GM23338 (cell line): ENCODE measurements around the gene ZNF385B. TPM values are rescaled to one million over a fixed set of nuclear protein-coding genes. Genes with fewer than 3 reads are reported as not detected.

Experiments used
- ATAC-seq: fragments of 200-7000 bp; cut with Tn5 transposase; 3 replicates; pipeline ENCODE4 v1.9.1; 2020
- DNase-seq: peaks from one replicate; pipeline ENCODE4 v3.0.0-alpha.2; 2015; ENCODE audit warnings: low spot score
- H2AFZ ChIP-seq: fragments of 200-600 bp; sonication (generic); 2 replicates; pipeline ENCODE4 v1.8.0; 2016; ENCODE audit warnings: antibody characterized with exemption, mild to moderate bottlenecking, moderate library complexity
- H3F3A ChIP-seq: fragments of 200-600 bp; sonication (generic); replicated peaks from 2 replicates; pipeline ENCODE4 v1.8.0; 2017; ENCODE audit warnings: antibody characterized with exemption, mixed run types, low read depth
- H3K27ac ChIP-seq: fragments of 200-600 bp; sonication (generic); 2 replicates; pipeline ENCODE4 v1.6.1; 2016; ENCODE audit warnings: low read depth
- H3K27me3 ChIP-seq: fragments of 200-600 bp; sonication (generic); 2 replicates; pipeline ENCODE4 v1.8.0; 2016; ENCODE audit warnings: mild to moderate bottlenecking, mixed run types, moderate library complexity; ENCODE audit not compliant: insufficient read depth
- H3K36me3 ChIP-seq: fragments of 200-600 bp; sonication (generic); 2 replicates; pipeline ENCODE4 v1.8.0; 2016; ENCODE audit warnings: mild to moderate bottlenecking; ENCODE audit not compliant: insufficient read depth
- H3K4me1 ChIP-seq: fragments of 200-600 bp; sonication (generic); 2 replicates; pipeline ENCODE4 v1.8.0; 2016; ENCODE audit warnings: mild to moderate bottlenecking, moderate library complexity; ENCODE audit not compliant: insufficient read depth
- H3K4me2 ChIP-seq: fragments of 200-600 bp; sonication (generic); 2 replicates; pipeline ENCODE4 v1.7.1; 2017; ENCODE audit warnings: mixed run types
- H3K4me3 ChIP-seq: fragments of 200-600 bp; sonication (generic); 2 replicates; pipeline ENCODE4 v1.6.1; 2016; ENCODE audit warnings: mixed run types
- H3K79me2 ChIP-seq: fragments of 200-600 bp; sonication (generic); replicated peaks from 2 replicates; pipeline ENCODE4 v1.8.0; 2017; ENCODE audit warnings: mild to moderate bottlenecking; ENCODE audit not compliant: insufficient read depth
- H3K9me2 ChIP-seq: fragments of 200-600 bp; sonication (generic); 2 replicates; pipeline ENCODE4 v1.8.0; 2017; ENCODE audit not compliant: insufficient read depth
- H4K20me1 ChIP-seq: fragments of 200-600 bp; sonication (generic); replicated peaks from 2 replicates; pipeline ENCODE4 v1.8.0; 2017; ENCODE audit warnings: mild to moderate bottlenecking; ENCODE audit not compliant: insufficient read depth
- H3K27ac Mint-ChIP-seq: 2 replicates; pipeline ENCODE4 v1.8.0; 2020; ENCODE audit warnings: inconsistent platforms, mild to moderate bottlenecking, moderate library complexity, mixed read lengths
- H3K27me3 Mint-ChIP-seq: 3 replicates; pipeline ENCODE4 v1.8.0; 2022; ENCODE audit warnings: low read depth, mild to moderate bottlenecking, moderate library complexity, mixed read lengths, inconsistent platforms; ENCODE audit not compliant: insufficient read depth, poor library complexity
- H3K36me3 Mint-ChIP-seq: 3 replicates; pipeline ENCODE4 v1.8.0; 2021; ENCODE audit warnings: low read depth, mild to moderate bottlenecking, inconsistent platforms, moderate library complexity, mixed read lengths
- H3K4me1 Mint-ChIP-seq: 3 replicates; pipeline ENCODE4 v1.8.0; 2020; ENCODE audit warnings: mild to moderate bottlenecking, inconsistent platforms, mixed read lengths
- H3K4me3 Mint-ChIP-seq: 3 replicates; pipeline ENCODE4 v1.8.0; 2021; ENCODE audit warnings: moderate library complexity, mild to moderate bottlenecking, inconsistent platforms, mixed read lengths
- H3K9me3 Mint-ChIP-seq: 3 replicates; pipeline ENCODE4 v1.8.0; 2020; ENCODE audit warnings: moderate library complexity, mild to moderate bottlenecking, inconsistent platforms, mixed read lengths
- CREB1 ChIP-seq: fragments of 250-450 bp; sonication (Bioruptor Pico); IDR thresholded peaks from 2 replicates; pipeline ENCODE4 v1.5.0; 2020; ENCODE audit warnings: low read depth, mild to moderate bottlenecking, moderate library complexity
- CTCF ChIP-seq, 2 experiments: fragments of 200-600 bp in 1 of 2; sonication (generic) in 1 of 2; conservative IDR thresholded peaks; 2 replicates each; pipeline versions ENCODE4 v1.5.1 to v1.6.1; 2016 to 2017; ENCODE audit warnings: antibody characterized with exemption in 2 of 2, low read depth in 2 of 2, mild to moderate bottlenecking in 2 of 2, moderate library complexity in 1 of 2
- ETS1 ChIP-seq: IDR thresholded peaks from 2 replicates; pipeline ENCODE4 v1.6.1; 2016; ENCODE audit warnings: antibody characterized with exemption
- EZH2 ChIP-seq: fragments of 200-600 bp; sonication (generic); IDR thresholded peaks from one replicate; pipeline ENCODE4 v1.8.0; 2017; ENCODE audit warnings: antibody characterized with exemption, mild to moderate bottlenecking, low read depth; ENCODE audit not compliant: unreplicated experiment
- EZH2phosphoT487 ChIP-seq: fragments of 200-600 bp; sonication (generic); IDR thresholded peaks from one replicate; pipeline ENCODE4 v1.8.1; 2018; ENCODE audit warnings: antibody characterized with exemption; ENCODE audit not compliant: unreplicated experiment
- JUNB ChIP-seq: IDR thresholded peaks from one replicate; pipeline ENCODE4 v1.6.1; 2016; ENCODE audit warnings: antibody characterized with exemption; ENCODE audit not compliant: unreplicated experiment
- NANOG ChIP-seq: IDR thresholded peaks from 2 replicates; pipeline ENCODE4 v1.6.1; 2016; ENCODE audit warnings: antibody characterized with exemption, borderline replicate concordance
- POLR2AphosphoS5 ChIP-seq: IDR thresholded peaks from 2 replicates; pipeline ENCODE4 v1.6.1; 2016; ENCODE audit warnings: antibody characterized with exemption, low read depth
- REST ChIP-seq: IDR thresholded peaks from one replicate; pipeline ENCODE4 v1.6.1; 2018; ENCODE audit warnings: antibody characterized with exemption; ENCODE audit not compliant: unreplicated experiment
- STAT1 ChIP-seq: IDR thresholded peaks from one replicate; pipeline ENCODE4 v1.6.1; 2016; ENCODE audit warnings: antibody characterized with exemption; ENCODE audit not compliant: unreplicated experiment
- ZNF114 ChIP-seq: fragments of 250-450 bp; sonication (Bioruptor Pico); IDR thresholded peaks from 2 replicates; pipeline ENCODE4 v1.5.0; 2020; ENCODE audit warnings: mild to moderate bottlenecking, moderate library complexity
- ZNF331 ChIP-seq: fragments of 250-450 bp; sonication (Bioruptor Pico); IDR thresholded peaks from 2 replicates; pipeline ENCODE4 v1.5.0; 2020; ENCODE audit warnings: low read depth, mild to moderate bottlenecking, moderate library complexity
- ZNF462 ChIP-seq: fragments of 250-450 bp; sonication (Bioruptor Pico); IDR thresholded peaks from 2 replicates; pipeline ENCODE4 v1.5.0; 2020; ENCODE audit warnings: mild to moderate bottlenecking, moderate library complexity
- polyA plus RNA-seq: library from polyadenylated mRNA; unstranded; fragments of >200 nt; fragmentation: Nextera tagmentation; extraction: Ambion mirVana; gene quantifications from 2 replicates; pipeline ENCODE4 v1.2.1, GENCODE V29; 2016
- total RNA-seq: library from RNA; depleted of rRNA; stranded (reverse); fragments of >200 nt; shearing (Covaris generic); gene quantifications from 2 replicates; pipeline ENCODE4 v1.2.3, GENCODE V29; 2014

ZNF385B gene
- total and polyA plus RNA-seq, 2 experiments from 2014 or later, result 1.5 to 4.6 TPM

- ATAC-seq, result no peak
- Histone ChIP-seq H3K27me3 (no peaks in the 10 kb centered on the region), H3F3A (no peaks in the 10 kb centered on the region), H3K4me1 (no peaks in the 10 kb centered on the region; the same call in 1 of the 2 replicates), H3K27ac (no peak overlapping the region), H3K9me2 (no peaks in the 10 kb centered on the region), H4K20me1 (no peaks in the 10 kb centered on the region), H3K4me2 (no peak overlapping the region), H3K4me3 (no peak overlapping the region), H3K79me2 (no peaks in the 10 kb centered on the region), H3K36me3 (no peaks in the 10 kb centered on the region), H2AFZ (no peak overlapping the region)
- TF ChIP-seq ZNF114 (CRISPR knock-in tag), result no peak
- TF ChIP-seq ZNF331, result no peak
- no peak for TF ChIP-seq ETS1
- no peak for TF ChIP-seq ZNF462 (CRISPR knock-in tag)
- no peak for TF ChIP-seq JUNB
- TF ChIP-seq POLR2AphosphoS5, result no peak
- TF ChIP-seq STAT1, result no peak
- TF ChIP-seq EZH2, result no peak
- no peak for TF ChIP-seq NANOG
- no peak for TF ChIP-seq CREB1 (CRISPR knock-in tag)
- no peak for TF ChIP-seq REST
- no peak for TF ChIP-seq EZH2phosphoT487
- TF ChIP-seq CTCF (conservative IDR thresholded peaks at IDR 0.05; ENCODE audit: low read depth in 2 of 2), result no peak
- Mint-ChIP-seq H3K27ac (no peak overlapping the region), H3K4me3 (no peak overlapping the region), H3K36me3 (peaks cover 7% of the 10 kb centered on the region; the same call in 2 of the 3 replicates), H3K4me1 (peaks cover 19% of the 10 kb centered on the region), H3K9me3 (peaks cover 13% of the 10 kb centered on the region; the same call in 2 of the 3 replicates), H3K27me3 (peaks cover 5% of the 10 kb centered on the region)
- DNase-seq, result no peak
Observed at GRCh38 chr2:179764710-179765109, 96.7 kb downstream of the ZNF385B start.
